HG02642 (cell line): ENCODE data around the gene KRABD2.
"Not testable (repeated sequence)": the region's sequence is repeated elsewhere in the genome, so short reads cannot be mapped to it uniquely, and the experiment has no call there.

Experiments
- ATAC-seq: cut with Tn5 transposase; IDR thresholded peaks from one replicate; pipeline ENCODE4 v1.9.1; 2021; ENCODE audit warnings: mild to moderate bottlenecking; ENCODE audit not compliant: unreplicated experiment, poor library complexity

Gene KRABD2

DNA sequence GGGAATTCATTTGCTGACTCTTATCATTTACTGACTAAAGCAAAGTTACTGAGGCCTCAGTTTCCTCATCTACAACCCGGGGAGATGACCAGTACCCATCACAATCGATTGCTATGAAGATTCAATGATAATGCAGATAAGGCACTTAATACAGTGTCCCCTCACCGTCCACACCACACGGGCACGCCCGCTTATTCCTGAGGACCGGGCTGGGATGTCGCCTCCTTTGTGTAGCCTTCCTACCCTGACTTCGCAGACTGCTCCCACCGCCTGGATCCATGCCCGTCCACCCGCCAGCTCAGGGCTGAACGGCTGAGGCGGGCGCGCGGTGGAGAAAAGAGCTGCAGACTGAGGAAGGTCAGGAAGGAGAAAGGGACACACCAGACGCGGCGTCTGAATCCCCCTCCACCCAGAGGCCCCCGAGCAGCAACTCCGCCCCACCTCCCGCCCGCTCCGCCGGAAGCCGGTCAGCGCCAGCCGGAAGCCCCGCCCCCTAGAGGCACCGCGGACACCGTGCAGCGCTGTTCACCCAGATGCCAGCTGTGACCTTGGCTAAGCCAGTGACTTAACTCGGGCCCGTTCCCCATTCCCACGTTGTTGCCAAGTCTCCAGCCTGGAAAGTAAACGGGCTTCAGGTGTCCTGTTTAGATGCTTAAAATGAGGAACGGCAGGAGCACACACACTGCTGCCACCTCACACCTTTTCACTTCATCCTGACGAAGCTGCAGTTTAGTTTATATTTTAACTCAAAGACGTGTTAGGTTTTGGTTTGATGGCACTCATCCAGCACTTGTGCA lies at the start of gene KRABD2:
Gene KRABD2, minus strand, starts transcription at position 434 of the 797 bp plus-strand sequence.
- ATAC-seq, result peak; percentile 95

DNA sequence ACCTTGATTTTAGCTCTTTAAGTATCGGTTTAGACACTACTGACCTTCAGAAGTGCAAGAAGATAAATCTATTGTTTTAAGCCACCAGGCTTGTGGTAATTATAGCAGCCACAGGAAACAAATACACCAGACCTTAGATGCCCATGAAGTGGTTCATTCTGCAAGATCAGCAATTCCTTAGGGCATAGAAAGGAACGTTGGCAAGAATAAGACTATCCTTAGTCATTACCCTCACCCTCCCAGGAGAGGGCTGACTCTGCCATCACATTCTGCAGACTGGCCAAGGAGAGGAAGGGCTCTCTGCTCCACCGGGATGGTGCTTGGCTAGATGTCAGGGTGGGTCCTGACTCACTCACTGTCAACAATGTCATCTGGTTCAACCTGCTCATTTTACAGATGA lies 45.1 kb upstream of the KRABD2 start:
- ATAC-seq, result no peak

DNA sequence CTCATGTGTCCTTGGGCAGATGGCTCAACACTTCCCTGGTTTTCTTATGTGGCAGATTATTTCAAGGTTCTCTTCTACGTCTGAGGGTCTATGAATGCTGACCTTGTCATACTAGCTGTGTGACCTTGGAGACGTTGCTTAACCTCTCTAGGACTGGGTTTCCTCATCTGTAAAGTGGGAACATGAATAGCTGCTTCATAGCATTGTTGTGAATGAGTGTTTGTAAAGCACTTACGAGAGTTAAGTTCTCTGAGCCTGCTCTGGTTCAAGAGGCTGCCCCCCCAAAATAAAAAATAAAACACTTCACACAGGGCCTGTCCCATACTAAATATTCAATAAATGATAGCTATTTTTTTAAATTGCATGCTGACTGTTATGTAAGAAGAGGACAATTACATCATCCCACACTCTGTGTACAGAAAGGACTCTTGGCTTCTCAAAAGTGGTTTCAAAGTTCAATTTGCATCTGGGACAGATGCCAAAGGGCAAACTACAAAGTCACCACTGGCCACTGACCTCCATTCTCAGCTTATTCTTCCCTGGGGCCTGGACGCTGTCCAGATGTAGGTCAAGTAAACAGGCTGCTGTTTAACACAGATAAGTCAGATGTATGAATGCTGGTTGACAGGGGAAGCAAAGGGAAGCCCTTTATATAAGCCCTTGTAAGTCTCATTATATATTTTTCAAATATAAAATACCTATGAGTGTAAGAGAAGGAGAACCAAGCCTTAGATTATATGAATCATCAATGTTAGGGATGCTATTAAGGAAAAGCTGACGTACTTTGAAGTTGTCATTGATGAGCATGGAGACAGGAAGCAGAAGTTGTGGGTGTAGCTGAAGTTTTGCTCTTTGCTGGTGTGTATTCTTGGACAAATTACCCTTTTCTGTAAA lies 43.8 kb upstream of the KRABD2 start:
- ATAC-seq, result no peak

DNA sequence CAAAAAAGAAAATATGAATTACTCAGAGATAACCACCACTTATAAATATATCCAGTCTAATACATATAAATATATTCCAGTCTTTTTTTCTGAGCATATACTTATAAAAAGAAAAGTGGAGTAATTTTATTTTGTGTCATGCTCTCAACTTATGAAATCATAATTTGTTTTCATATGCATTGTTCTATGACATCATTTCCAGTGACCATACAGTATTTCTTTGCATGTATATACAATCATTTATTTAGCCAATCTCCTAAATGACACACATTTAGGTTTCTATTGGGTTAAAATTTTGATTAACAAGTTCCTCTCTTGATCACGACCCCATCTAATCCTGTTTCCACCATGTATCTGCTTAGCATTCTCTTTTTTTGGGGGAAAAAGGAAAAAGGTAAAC lies 42.8 kb upstream of the KRABD2 start:
- no peak for ATAC-seq

DNA sequence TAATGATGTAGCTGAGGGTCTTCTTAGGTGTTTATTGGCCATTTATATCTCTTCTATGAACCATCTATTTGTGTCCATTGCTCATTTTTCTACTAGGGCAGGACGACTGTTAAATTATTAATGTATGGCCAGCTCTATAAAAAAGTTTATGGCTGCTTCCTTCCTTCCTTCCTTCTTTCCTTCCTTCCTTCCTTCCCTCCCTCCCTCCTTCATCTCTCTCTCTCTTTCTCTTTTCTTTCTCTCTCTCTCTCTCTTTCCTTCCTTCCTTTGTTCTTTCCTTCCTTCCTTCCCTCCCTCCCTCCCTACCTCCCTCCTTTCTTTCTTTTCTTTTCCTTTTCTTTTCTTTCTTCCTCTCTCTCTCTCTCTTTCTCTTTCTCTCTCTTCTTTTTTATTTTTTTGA lies 42.0 kb upstream of the KRABD2 start:
- no peak for ATAC-seq

DNA sequence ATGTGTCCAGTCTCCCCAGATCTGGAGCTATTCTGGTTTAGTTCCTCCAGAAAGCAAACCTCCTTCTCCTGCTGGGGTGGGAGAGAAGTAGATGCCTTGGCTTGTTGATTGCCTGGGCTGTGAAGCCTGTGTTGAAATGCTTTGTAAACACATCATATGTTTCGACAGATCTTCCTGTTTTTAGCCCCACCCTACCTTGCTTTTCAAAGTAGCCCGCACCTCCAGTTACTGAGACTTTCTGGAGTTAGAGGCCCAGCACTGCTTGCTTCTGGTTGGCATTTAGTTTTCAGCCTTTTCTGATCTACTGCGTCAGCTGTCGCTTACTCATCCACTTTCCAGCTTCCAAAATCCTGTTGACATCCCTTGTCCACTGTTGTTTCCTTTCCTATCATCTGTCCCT lies 41.3 kb upstream of the KRABD2 start:
- ATAC-seq, result no peak

DNA sequence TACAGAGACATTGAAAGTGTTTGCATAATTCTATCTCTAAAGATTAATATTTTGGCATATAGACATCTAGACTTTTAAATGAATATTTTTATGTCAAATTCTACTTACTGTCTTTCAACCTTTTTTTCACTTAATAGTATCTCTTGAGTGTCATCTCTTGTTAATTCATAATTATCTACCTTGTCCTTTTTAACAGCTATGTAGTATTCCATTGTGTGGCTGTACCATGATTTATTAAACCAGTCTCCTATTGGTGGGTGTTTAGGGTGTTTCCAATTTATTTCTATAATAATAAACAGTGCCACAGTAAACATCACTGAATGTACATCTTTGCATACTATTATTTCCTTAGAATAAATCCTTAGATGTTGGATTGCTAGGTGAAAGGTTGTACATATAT lies 37.4 kb upstream of the KRABD2 start:
- ATAC-seq, result no peak

DNA sequence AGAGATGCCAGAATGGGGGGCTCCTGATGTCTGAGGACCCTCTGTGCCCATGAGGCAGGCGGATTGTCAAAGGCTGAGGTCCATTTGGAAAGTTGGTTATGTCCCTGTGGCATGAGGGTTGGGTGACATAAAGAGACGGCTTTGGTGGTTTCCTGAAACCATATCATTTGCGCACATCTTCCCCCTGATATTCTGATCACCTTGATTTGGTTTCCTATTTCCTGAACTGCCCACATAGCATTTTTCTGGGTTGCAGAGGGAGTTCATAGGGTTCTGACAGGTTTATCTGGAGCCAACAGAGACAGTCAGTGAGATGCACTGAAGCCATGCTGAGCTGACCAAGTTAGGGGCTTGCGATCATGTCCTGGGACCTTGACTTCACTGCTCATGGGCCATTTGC lies 36.8 kb upstream of the KRABD2 start:
- no peak for ATAC-seq

DNA sequence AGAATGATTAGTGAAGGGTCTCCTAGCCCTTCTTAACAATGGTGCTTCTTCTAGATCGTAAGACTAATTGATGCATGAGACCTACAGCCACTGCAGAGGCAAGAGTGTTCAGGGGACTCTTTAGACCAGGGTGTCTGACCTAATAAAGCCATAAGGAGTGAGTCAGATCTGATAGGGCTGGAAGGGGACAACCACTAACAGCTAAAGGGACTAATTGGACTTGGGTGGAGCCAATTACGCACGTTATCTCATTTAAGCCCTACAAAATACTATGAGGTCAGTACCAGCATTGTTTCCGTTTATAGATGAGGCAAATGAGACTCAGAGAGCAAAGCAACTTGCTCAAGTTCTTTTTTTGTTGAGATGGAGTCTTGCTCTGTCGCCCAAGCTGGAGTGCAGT lies 35.6 kb upstream of the KRABD2 start:
- ATAC-seq, result no peak

DNA sequence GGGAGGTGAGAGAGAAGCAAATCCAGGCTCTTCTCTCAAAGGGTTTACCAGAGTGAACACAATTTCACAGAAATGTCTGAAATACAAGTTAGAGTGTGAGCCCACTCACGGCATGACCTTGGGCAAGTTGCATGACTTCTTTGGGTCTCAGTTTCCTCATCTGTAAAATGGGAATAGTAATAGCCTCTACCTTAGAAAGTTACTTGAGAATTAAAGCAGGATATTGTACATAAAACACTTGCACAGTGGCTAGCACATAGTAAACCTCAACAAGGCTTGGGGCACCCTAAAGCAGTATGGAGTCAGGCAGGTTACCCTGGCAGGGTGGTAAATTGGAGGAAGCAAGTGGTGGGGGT lies 34.4 kb upstream of the KRABD2 start:
- ATAC-seq, result no peak

DNA sequence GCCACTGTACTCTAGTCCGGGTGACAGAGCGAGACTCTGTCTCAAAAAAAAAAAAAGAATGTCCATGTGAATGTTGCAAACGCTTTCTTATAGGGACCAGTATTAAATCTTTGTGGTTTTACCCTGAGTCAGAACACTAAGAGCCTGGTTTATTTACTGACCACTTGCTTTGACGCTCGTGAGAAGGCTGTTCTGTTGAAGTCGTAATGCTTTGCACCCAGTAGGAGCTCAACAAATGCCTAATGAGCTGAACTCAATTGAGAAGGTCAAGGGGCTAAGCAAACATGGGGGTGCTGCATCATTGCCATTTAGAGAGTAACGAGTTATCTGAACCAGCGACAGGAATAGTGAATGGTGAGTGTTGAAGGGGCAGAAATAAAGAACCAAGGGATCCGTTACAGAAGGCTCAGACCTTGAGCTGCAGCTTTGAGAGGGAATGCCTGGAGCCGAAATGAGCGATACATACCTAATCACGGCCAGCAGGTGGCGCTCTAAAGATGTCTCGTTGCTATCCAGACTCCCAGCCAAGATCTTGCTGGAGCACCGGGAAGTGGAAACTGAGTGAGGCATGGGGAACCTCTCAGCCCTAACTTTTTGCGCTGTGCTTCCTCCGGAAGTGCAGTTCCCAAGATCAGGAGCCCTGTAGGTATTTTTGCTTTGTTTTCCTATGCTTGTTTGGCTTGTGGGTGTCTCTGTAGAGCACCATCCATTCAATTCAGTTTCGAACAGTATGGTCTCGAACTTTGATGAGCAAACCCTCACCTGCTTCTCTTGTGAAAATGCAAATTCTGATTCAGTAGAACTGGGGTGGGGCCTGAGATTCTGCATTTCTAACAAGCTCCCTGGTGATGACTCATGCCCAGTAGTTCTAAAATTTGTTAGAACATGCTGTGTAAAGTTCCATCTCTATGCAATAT lies 33.7 kb upstream of the KRABD2 start:
- ATAC-seq, result peak; percentile 44

DNA sequence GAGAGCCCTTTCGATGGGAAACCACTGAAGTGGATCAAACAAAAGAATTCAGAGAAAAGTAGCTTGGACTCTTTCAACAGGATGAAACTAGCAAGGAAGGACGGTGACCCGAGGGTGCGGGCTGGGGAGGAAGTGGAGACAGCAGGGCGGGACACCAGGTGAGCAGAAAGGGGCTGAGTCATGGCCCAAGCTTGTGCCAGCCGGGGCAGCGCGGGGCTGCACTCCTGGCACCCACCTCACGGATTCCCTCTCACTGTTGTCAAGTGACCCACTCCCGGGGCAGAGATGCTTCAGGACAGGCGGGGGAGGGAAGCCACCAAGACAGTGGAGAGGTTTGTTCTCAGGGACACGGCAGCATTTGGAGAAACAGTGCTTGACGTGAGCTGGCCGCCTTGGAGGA lies 31.9 kb upstream of the KRABD2 start:
- no peak for ATAC-seq

DNA sequence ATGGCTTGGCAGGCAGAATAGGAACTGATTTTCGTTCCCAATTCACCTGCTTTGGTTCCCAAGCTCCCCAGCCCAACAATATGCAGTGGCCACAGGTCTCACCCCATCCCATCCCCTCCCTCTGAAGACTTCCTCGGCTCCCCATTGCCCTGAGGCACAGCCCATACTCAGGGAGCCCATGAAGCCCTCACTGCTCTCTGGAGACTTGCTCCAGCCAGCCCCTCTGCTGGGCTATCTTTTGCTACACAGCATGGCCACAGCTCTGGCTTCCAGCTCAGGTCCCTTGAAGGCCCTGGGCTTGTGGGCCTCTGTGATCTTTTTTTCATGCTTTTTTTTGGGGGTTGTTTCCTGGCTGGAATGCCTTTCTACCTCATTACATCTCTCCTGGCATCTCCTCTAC lies 29.7 kb upstream of the KRABD2 start:
- no peak for ATAC-seq

DNA sequence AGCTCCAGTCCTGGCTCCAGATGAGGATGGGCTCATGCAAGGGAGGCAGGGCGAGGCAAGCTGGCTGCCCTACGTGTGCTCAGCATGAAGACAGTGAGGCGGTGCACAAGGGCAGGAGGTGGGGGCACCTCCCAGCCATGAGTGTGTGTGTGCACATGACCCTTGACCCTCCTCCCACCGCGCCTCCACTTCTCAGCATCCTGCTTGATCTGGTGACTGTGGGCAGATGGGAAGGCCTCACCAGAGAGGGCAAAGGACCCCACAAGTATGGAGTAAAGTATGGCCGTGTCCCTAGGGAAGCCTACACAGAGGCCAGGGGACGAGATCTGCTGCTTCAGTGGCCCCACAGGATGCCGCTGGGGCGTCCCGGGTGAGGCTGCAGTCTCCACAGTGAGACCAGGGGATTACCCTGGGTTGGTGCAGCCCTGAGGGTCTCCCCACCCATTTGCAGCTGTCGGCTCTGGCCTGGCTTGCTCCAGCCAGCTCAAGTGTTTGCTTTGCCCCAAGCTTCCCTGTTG lies 29.1 kb upstream of the KRABD2 start:
- no peak for ATAC-seq

DNA sequence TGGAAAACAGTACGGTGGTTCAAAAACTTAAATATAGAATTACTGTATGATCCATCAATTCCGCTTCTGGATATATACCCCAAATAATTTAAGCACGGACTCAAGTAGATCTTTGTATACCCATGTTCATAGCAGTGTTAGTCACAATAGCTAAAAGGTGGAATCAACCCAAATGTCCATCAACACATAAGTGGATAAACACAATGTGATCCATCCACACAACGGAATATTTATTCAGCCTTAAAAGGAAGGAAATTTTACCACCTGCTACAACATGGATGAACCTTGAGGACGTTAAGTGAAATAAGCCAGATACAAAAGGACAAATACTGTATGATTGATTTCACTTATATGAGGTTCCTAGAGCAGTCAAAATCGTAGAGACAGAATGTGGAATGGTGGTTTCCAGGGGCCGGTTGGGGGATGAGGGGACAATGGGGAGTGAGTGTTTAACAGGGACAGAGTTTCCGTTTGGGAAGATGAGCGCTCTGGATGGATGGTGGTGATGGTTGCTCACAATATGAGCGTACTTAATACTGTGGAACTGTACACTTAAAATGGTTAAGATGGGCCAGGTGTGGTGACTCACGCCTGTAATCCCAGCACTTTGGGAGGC lies 26.5 kb upstream of the KRABD2 start:
- ATAC-seq, result no peak

DNA sequence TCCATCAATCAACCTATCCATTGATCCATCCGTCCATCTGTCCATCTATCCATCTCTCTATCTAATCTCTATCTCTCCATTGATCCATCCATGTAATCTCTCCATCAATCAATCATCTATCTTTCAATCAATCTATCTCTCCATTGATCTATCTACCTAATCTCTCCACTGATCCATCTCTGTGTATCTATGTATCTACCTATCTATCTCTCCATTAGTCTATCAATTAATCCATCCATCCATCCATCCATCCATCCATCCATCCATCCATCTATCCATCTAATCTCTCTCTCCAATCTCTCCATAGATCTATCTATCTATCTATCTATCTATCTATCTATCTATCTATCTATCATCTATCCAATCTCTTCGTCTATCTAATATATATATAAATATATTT lies 24.6 kb upstream of the KRABD2 start:
- ATAC-seq, result no peak

DNA sequence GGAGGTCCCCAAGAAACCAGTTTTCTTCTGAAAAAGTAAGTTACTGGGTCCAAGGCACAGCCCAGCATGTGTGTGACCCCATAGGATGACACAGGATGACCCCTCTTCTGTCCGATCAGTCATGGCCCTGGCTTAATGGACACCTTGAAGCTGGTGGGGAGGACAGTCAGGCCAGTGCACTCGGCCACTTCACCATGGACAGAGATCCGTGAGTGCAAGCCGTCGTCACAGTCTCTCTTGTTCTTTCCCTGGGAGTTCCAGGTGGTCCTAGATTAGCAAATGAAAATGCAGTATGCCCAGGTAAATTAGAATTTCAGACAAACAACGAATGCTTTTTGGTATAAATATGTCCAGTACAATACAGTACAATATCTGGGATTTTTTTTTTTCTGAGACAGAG lies 22.5 kb upstream of the KRABD2 start:
- ATAC-seq, result no peak

DNA sequence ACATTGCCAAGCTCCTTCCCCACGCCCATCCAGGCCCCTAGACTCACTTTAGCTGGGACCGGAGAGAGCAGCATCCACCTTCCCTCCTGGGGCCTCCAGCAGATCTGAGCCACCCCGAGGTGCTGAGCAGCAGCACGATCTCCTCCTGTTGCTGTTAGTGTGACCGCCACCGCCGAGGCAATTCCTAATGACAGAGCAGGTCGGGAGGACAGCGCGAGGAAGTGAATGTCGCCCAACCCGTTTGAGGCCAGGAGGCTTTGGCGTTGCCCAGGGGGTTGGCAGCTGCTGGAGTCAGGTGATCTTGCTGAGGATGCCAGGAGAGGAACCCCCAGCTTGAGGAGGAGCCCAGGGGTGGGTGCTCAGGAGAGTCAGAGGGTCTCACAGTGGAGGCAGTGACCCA lies 21.1 kb upstream of the KRABD2 start, which contains the start of gene RNF222:
Gene RNF222, minus strand, starts transcription at position 192 of the 400 bp plus-strand sequence. CDS start 4,366 bp downstream, outside the sequence.
- ATAC-seq, result no peak

DNA sequence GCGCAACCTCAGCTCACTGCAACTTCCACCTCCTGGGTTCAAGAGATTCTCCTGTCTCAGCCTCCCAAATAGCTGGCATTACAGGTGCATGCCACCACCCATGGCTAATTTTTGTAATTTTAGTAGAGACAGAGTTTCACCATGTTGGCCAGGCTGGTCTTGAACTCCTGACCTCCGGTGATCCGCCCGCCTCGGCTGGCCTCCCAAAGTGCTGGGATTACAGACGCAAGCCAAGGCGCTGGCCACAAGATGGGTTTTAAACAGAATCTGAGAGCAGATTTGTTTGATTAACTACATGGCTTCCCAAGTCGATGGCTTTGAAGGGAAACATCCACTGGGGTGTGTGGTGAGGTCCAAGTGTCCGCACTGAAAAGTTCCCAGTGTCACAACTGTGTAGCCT lies 18.0 kb upstream of the KRABD2 start:
- not testable (repeated sequence) for ATAC-seq
